WTC11 (cell line): ENCODE results near the gene GATAD2A.

ENCODE experiments used
- CREB1 ChIP-seq: sonication (generic); formaldehyde crosslinking; IDR thresholded peaks from 2 replicates; pipeline ENCODE4 v1.8.0; 2023; ENCODE audit warnings: mild to moderate bottlenecking, missing genetic modification reagents
- CTCF ChIP-seq: fragments of 200-600 bp; IDR thresholded peaks from 2 replicates; pipeline ENCODE4 v1.8.0; 2022; ENCODE audit warnings: antibody characterized with exemption
- FOXJ3 ChIP-seq: sonication (generic); formaldehyde crosslinking; IDR thresholded peaks from 2 replicates; pipeline ENCODE4 v1.9.0; 2021; ENCODE audit warnings: missing genetic modification reagents, mild to moderate bottlenecking, borderline replicate concordance
- GABPB1 ChIP-seq: sonication (generic); formaldehyde crosslinking; IDR thresholded peaks from 2 replicates; pipeline ENCODE4 v1.8.1; 2023; ENCODE audit warnings: mild to moderate bottlenecking, missing genetic modification reagents
- MLX ChIP-seq: sonication (generic); formaldehyde crosslinking; IDR thresholded peaks from 2 replicates; pipeline ENCODE4 v1.8.1; 2023; ENCODE audit warnings: mild to moderate bottlenecking, missing genetic modification reagents, moderate library complexity
- SP1 ChIP-seq: sonication (generic); formaldehyde crosslinking; conservative IDR thresholded peaks from 2 replicates; pipeline ENCODE4 v1.8.1; 2022; ENCODE audit warnings: missing genetic modification reagents
- TEAD4 ChIP-seq: sonication (generic); formaldehyde crosslinking; IDR thresholded peaks from 2 replicates; pipeline ENCODE4 v1.8.0; 2022; ENCODE audit warnings: mild to moderate bottlenecking, missing genetic modification reagents
- TF ChIP-seq, protein P1 (sequence below): sonication (generic); formaldehyde crosslinking; IDR thresholded peaks from 2 replicates; pipeline ENCODE4 v1.8.1; 2023; ENCODE audit warnings: mild to moderate bottlenecking, missing genetic modification reagents, moderate library complexity

DNA sequence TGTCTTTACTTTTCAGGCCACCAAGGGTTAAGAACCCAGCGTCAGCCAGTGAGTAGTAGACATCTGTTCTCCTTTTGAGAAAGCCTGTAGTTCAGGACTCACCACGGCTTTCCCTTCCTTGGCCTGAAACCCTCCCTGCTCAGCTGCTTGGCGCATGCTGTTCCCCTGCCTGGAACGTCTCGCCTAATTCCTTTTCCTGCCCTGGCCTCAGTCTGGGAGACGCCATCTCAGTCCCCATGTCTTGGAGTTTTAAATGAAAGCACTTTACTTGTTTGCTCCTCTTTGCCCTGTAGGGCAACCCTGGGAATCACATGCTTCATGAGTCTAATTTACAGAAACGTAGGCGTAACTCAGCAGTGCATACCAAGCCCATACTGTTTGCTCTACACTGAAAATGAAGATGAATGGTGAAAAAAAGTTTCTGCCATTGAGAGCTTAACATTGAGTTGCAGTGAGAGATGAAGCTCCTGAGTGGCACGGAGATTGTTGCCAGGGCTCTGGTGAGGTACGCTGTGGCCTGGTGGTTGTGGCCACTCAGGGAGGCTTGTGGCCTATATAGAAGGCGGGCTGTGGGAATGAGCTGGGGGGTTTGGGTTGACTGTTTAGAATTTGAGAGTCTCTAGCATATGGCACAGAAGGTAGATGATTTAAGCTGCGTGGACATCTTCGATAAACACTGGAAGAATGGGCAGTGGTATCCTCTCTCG is 52.8 kb downstream of the GATAD2A start:
- TF ChIP-seq MLX (CRISPR knock-in tag), result no peak
- TF ChIP-seq, protein P1, sequence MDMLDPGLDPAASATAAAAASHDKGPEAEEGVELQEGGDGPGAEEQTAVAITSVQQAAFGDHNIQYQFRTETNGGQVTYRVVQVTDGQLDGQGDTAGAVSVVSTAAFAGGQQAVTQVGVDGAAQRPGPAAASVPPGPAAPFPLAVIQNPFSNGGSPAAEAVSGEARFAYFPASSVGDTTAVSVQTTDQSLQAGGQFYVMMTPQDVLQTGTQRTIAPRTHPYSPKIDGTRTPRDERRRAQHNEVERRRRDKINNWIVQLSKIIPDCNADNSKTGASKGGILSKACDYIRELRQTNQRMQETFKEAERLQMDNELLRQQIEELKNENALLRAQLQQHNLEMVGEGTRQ (CRISPR knock-in tag), result no peak
- no peak for TF ChIP-seq CTCF
- no peak for TF ChIP-seq SP1
- no peak for TF ChIP-seq CREB1
- TF ChIP-seq GABPB1 (CRISPR knock-in tag), result no peak
- TF ChIP-seq FOXJ3, result no peak
- no peak for TF ChIP-seq TEAD4 (CRISPR knock-in tag)
